Aorta (tissue), 5 donors: ENCODE results near the gene ATXN1. TPM values are rescaled to one million over a fixed set of nuclear protein-coding genes. Genes with fewer than 3 reads are reported as not detected.
A peak's percentile ranks its signal among the peaks of the same experiment; 100 is the strongest.

Experiments used
- ATAC-seq: fragments of 200-7000 bp; cut with Tn5 transposase; one replicate; pipeline ENCODE4 v1.9.1; 2022; ENCODE audit warnings: moderate library complexity; ENCODE audit not compliant: low FRiP score
- DNase-seq, 2 donors: peaks; one replicate each; pipeline ENCODE4 v3.0.0-alpha.2; 2020
- H3K27ac ChIP-seq, 2 donors: one replicate each; pipeline ENCODE4 v1.5.1; 2013; ENCODE audit warnings: low read length in 2 of 2, mild to moderate bottlenecking in 2 of 2, moderate library complexity in 2 of 2, control low read depth in 1 of 2, inconsistent platforms in 1 of 2, low read depth in 1 of 2
- H3K27me3 ChIP-seq, 2 donors: one replicate each; pipeline ENCODE4 v1.6.1; 2013; ENCODE audit warnings: control low read depth in 1 of 2, low read length in 1 of 2, mild to moderate bottlenecking in 1 of 2, moderate library complexity in 1 of 2; ENCODE audit not compliant: insufficient read depth in 2 of 2, control insufficient read depth in 1 of 2
- H3K36me3 ChIP-seq, 2 donors: one replicate each; pipeline ENCODE4 v1.6.1; 2013; ENCODE audit warnings: control low read depth in 1 of 2, low read length in 1 of 2, mild to moderate bottlenecking in 1 of 2; ENCODE audit not compliant: insufficient read depth in 2 of 2, control insufficient read depth in 1 of 2
- H3K4me1 ChIP-seq, 2 donors: one replicate each; pipeline ENCODE4 v1.6.1; 2013; ENCODE audit warnings: low read length in 2 of 2, control low read depth in 1 of 2, mild to moderate bottlenecking in 1 of 2, moderate library complexity in 1 of 2; ENCODE audit not compliant: insufficient read depth in 2 of 2, control insufficient read depth in 1 of 2
- H3K4me3 ChIP-seq, 2 donors: one replicate each; pipeline ENCODE4 v1.5.1; 2013; ENCODE audit warnings: low read length in 2 of 2, control low read depth in 1 of 2, mild to moderate bottlenecking in 1 of 2
- H3K9me3 ChIP-seq: one replicate; pipeline ENCODE4 v1.6.1; 2013; ENCODE audit warnings: mild to moderate bottlenecking, low read length; ENCODE audit not compliant: control insufficient read depth
- WGBS, 2 donors: extraction: QIAGEN DNeasy Blood & Tissue Kit; methylation state at CpG; one replicate each; pipeline ENCODE4 v1.1.7; 2013; 5-methylcytosine and 5-hydroxymethylcytosine counted together
- intact Hi-C, 2 donors: fragments of 100-400 bp; cut with DNase I; formaldehyde crosslinking; loops; one replicate each; pipeline versions ENCODE4 v1.14.2 to v1.15.0; 2022
- polyA plus RNA-seq, 2 donors: library from polyadenylated mRNA; stranded (reverse); fragments of 200-250 nt; gene quantifications; one replicate each; pipeline ENCODE4 v1.2.3, GENCODE V29; 2013
- total RNA-seq, 2 donors: library from RNA; stranded (reverse); fragmentation: NEBNext Ultra II Directional; extraction: Animal tissue kit (Norgen Biotek cat#: 25700); gene quantifications; one replicate each; pipeline ENCODE4 v1.2.1, GENCODE V29; 2021
- donor health status: healthy with polysubstance abuse.
- donor health status: Bipolar disorder and iron deficiency.
- donor health status: DM: no; HTN: no; CAD: no.
- donor health status: DM: no; HTN: no; CAD: no.
- donor health status: DM: yes; HTN: yes; CAD: no.

Gene ATXN1
- total and polyA plus RNA-seq, 4 donors = 11.5 to 85.5 (median 45.8) TPM

GRCh38 chr6:16415677-16416076, 345.6 kb downstream of the ATXN1 start:
- peaks cover 0 to 7% of the 10 kb centered on the region in 2 donors for H3K4me1 ChIP-seq
- H3K9me3 ChIP-seq = no peaks in the 10 kb centered on the region
- DNase-seq (no peak), ATAC-seq (no peak)
- intact Hi-C loops = no loop called here
- no peak overlapping the region for H3K27ac ChIP-seq
- no peaks in the 10 kb centered on the region for H3K36me3 ChIP-seq
- H3K27me3 ChIP-seq = no peaks in the 10 kb centered on the region
- H3K4me3 ChIP-seq = no peak overlapping the region
- WGBS, 2 donors = 83 to 87% methylated on average over 6 of the region's 6 CpGs

- H3K4me3 ChIP-seq = no peak overlapping the region
- DNase-seq = no peak
- intact Hi-C loops = loop anchor here in 1 of 2 donors (5.0 kb wide), 1 partner anchor 348 kb away; the partner anchor contains the start of gene ATXN1
- no peaks in the 10 kb centered on the region for H3K9me3 ChIP-seq
- 12 to 17% methylated on average over 5 of the region's 5 CpGs for WGBS, 2 donors
- H3K27me3 ChIP-seq = no peaks in the 10 kb centered on the region
- H3K27ac ChIP-seq = no peak overlapping the region
- no peaks in the 10 kb centered on the region for H3K36me3 ChIP-seq
- ATAC-seq = no peak
- peaks cover 0 to 7% of the 10 kb centered on the region in 2 donors for H3K4me1 ChIP-seq
These were observed 347.1 kb downstream of the ATXN1 start for GRCh38 chr6:16414205-16414604.

GRCh38 chr6:16413399-16413798, 347.9 kb downstream of the ATXN1 start:
- WGBS, 2 donors = 51% methylated on average over 4 of the region's 4 CpGs

GRCh38 chr6:16412982-16413381, 348.3 kb downstream of the ATXN1 start:
- Histone ChIP-seq H3K36me3 (no peaks in the 10 kb centered on the region), H3K27ac (no peak overlapping the region), H3K27me3 (no peaks in the 10 kb centered on the region), H3K4me3 (no peak overlapping the region), H3K9me3 (no peaks in the 10 kb centered on the region), H3K4me1 (peaks cover 0 to 7% of the 10 kb centered on the region in 2 donors)
- DNase-seq (no peak), ATAC-seq (no peak)
- intact Hi-C loops = loop anchor here in 1 of 2 donors (5.0 kb wide), 1 partner anchor 349 kb away; the partner anchor contains the start of gene ATXN1
- 45 to 46% methylated on average over 3 of the region's 3 CpGs for WGBS, 2 donors

More at GRCh38 chr6:16413399-16413798, 347.9 kb downstream of the ATXN1 start:
- Histone ChIP-seq H3K27me3 (no peaks in the 10 kb centered on the region), H3K27ac (no peak overlapping the region), H3K9me3 (no peaks in the 10 kb centered on the region), H3K36me3 (no peaks in the 10 kb centered on the region), H3K4me1 (peaks cover 0 to 7% of the 10 kb centered on the region in 2 donors), H3K4me3 (no peak overlapping the region)
- intact Hi-C loops = loop anchor here in 1 of 2 donors (5.0 kb wide), 1 partner anchor 349 kb away; the partner anchor contains the start of gene ATXN1
- DNase-seq = no peak
- no peak for ATAC-seq

DNA sequence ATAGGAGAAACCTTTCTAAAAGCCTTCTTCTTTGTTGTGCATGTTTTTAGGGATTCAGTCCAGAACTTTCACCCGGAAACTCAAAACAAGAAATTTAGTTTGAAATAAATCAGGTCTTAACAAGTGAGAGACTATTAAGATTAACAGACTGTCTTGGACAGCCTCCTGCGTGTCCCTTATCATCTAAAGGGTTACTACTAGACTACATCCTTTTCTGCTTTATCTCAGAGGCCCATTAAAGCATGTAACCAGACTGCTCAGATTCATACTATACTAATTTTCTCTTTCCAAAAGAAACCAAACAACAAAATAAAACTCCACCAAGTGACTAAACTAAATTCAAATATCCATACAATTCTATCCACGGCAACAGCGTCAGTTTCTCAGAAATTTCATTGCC, 349.1 kb downstream of the ATXN1 start:
- H3K4me3 ChIP-seq = no peak overlapping the region
- no peak overlapping the region for H3K27ac ChIP-seq
- DNase-seq = no peak
- intact Hi-C loops = loop anchor here in 1 of 2 donors (5.0 kb wide), 1 partner anchor 350 kb away; the partner anchor contains the start of gene ATXN1
- H3K9me3 ChIP-seq = no peaks in the 10 kb centered on the region
- H3K36me3 ChIP-seq = no peaks in the 10 kb centered on the region
- no peak for ATAC-seq
- peaks cover 0 to 7% of the 10 kb centered on the region in 2 donors for H3K4me1 ChIP-seq
- no peaks in the 10 kb centered on the region for H3K27me3 ChIP-seq
- WGBS, 2 donors = 85 to 90% methylated on average over 4 of the region's 4 CpGs

DNA sequence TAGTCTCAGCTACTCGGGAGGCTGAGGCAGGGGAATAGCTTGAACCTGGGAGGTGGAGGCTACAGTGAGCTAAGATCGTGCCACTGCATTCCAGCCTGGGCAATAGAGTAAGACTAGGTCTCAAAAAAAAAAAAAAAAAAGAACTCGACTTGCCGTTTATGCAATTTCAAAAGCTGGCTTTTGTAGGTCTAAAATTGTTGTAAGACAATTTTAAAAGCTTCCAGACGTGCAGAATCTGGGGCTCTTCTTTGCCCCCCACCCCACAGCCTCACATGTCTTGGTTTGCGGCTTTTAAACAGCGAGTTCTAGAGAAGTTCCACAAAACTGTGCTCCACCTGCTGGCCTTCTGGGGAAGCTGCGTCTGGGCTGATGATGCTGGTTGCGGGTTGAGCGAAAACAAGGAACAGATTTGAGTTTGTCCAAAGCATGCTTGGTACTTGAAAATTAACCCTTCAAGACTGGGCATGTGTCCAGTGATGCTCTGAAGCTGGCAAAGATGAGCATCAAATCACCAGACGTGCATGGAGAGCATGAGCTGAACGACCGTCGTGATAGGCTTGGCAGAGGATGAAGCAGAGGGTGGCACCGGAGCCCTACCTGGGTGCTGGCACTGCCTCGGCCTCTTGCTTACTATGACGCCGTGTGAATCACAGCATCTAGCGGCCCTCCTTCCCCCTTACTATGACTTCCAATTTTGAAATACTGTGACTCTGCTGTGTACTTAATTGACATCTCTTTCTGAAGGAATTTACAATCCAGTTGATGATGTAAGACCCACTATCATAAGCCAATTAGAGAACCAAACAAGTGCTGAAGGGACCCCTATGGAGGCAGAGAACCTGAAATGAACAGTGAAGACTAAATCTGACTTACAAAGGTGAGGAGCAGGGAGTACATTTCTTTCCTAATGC, 351.5 kb downstream of the ATXN1 start:
- Histone ChIP-seq H3K4me3 (no peak overlapping the region), H3K36me3 (no peaks in the 10 kb centered on the region), H3K27me3 (no peaks in the 10 kb centered on the region), H3K4me1 (peaks cover 0 to 12% of the 10 kb centered on the region in 2 donors), H3K9me3 (no peaks in the 10 kb centered on the region), H3K27ac (no peak overlapping the region)
- DNase-seq (peak in 1 of 2 donors; percentile 78), ATAC-seq (peak; percentile 69)
- WGBS, 2 donors = 39 to 42% methylated on average over 19 of the region's 19 CpGs
- intact Hi-C loops = loop anchor here (2.0 to 5.0 kb wide), 3 partner anchors 77 to 353 kb away; partner anchors contain the start of gene ATXN1 (in 1 of the 2)

DNA sequence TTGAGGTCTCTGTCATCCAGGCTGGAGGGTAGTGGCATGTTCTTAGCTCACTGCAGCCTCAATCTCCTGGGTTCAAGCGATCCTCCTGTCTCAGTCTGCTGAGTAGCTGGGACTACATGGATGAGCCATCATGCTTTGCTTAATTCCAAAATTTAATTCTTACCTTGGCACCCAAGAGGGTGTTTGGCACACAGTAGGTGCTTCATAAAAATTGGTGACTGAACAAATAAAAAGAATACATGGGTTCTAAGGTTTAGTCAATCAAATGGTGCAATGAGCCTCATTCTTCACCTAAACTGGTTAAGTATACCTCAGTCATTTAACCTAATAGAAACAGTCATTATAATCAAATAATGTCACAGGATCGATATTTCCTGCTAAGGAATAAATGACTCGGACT, 352.5 kb downstream of the ATXN1 start:
- Histone ChIP-seq H3K4me3 (no peak overlapping the region), H3K27ac (no peak overlapping the region), H3K9me3 (no peaks in the 10 kb centered on the region), H3K4me1 (peaks cover 0 to 12% of the 10 kb centered on the region in 2 donors), H3K27me3 (no peaks in the 10 kb centered on the region), H3K36me3 (no peaks in the 10 kb centered on the region)
- DNase-seq (no peak), ATAC-seq (no peak)
- intact Hi-C loops = loop anchor here in 1 of 2 donors (5.0 kb wide), 1 partner anchor 76 kb away; no protein-coding TSS in a partner anchor
- WGBS, 2 donors = 91 to 94% methylated on average over 3 of the region's 3 CpGs

DNA sequence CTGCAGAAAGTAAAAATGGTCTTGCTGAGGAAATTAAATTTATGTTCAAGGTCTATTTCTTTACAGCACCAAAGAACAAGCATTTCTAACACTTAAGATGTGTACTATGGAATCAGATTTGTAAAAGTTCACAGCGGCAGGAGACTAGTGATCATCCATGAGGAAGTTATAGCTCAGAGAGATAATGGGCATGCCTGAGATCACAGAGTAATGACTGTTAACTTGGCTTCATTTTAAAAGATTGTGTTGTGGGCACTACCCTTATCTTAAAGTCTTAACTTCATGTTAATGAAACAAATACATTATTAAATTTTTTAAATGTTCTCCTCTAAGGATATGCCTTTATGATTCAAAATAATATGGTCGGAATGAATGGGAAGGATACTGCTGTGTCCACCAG, 354.3 kb downstream of the ATXN1 start:
- no peaks in the 10 kb centered on the region for H3K27me3 ChIP-seq
- intact Hi-C loops = loop anchor here in 1 of 2 donors (5.0 kb wide), 1 partner anchor 75 kb away; no protein-coding TSS in a partner anchor
- H3K36me3 ChIP-seq = no peaks in the 10 kb centered on the region
- ATAC-seq = no peak
- H3K4me1 ChIP-seq = peaks cover 4 to 9% of the 10 kb centered on the region in 2 donors
- no peak overlapping the region for H3K27ac ChIP-seq
- no peak for DNase-seq
- WGBS, 2 donors = 84 to 86% methylated on average over 2 of the region's 2 CpGs
- H3K9me3 ChIP-seq = no peaks in the 10 kb centered on the region
- H3K4me3 ChIP-seq = no peak overlapping the region
